ENCODE results near the gene CARS2. TPM values are rescaled to one million over a fixed set of nuclear protein-coding genes. Genes with fewer than 3 reads are reported as not detected.
"Not testable (repeated sequence)": the region's sequence is repeated elsewhere in the genome, so short reads cannot be mapped to it uniquely, and the experiment has no call there.

CARS2 gene
- total RNA-seq, 1 donor from 2014 or later: 102 TPM

- Mint-ChIP-seq H3K27me3 (ENCODE audit: unreplicated experiment) (peaks cover 2% of the 10 kb centered on the region), H3K9me3 (ENCODE audit: unreplicated experiment) (peaks cover 2% of the 10 kb centered on the region), H3K27ac (ENCODE audit: unreplicated experiment) (no peak overlapping the region), H3K36me3 (ENCODE audit: unreplicated experiment) (no peaks in the 10 kb centered on the region), H3K4me3 (ENCODE audit: unreplicated experiment) (no peak overlapping the region), H3K4me1 (ENCODE audit: low read depth, unreplicated experiment) (peaks cover 12% of the 10 kb centered on the region)
- no peak for TF ChIP-seq CTCF (IDR thresholded peaks at IDR 0.05; ENCODE audit: partially characterized antibody, unreplicated experiment)
- DNase-seq: no peak
Measured at GRCh38 chr13:110698689-110699088, 7.2 kb downstream of the CARS2 start.

- no peak for DNase-seq
- Mint-ChIP-seq H3K9me3 (ENCODE audit: unreplicated experiment) (peaks cover 2% of the 10 kb centered on the region), H3K27me3 (ENCODE audit: unreplicated experiment) (peaks cover 2% of the 10 kb centered on the region), H3K36me3 (ENCODE audit: unreplicated experiment) (no peaks in the 10 kb centered on the region), H3K4me1 (ENCODE audit: low read depth, unreplicated experiment) (peaks cover 7% of the 10 kb centered on the region), H3K4me3 (ENCODE audit: unreplicated experiment) (no peak overlapping the region), H3K27ac (ENCODE audit: unreplicated experiment) (no peak overlapping the region)
- TF ChIP-seq CTCF (IDR thresholded peaks at IDR 0.05; ENCODE audit: partially characterized antibody, unreplicated experiment): no peak
Measured at GRCh38 chr13:110697842-110698241, 8.1 kb downstream of the CARS2 start.

- peaks cover 2% of the 10 kb centered on the region for H3K4me1 Mint-ChIP-seq (ENCODE audit: low read depth, unreplicated experiment)
- peaks cover 2% of the 10 kb centered on the region for H3K27me3 Mint-ChIP-seq (ENCODE audit: unreplicated experiment)
- no peak for DNase-seq
- peaks cover 2% of the 10 kb centered on the region for H3K9me3 Mint-ChIP-seq (ENCODE audit: unreplicated experiment)
- H3K4me3 Mint-ChIP-seq (ENCODE audit: unreplicated experiment): no peak overlapping the region
- TF ChIP-seq CTCF (IDR thresholded peaks at IDR 0.05; ENCODE audit: partially characterized antibody, unreplicated experiment): no peak
- no peak overlapping the region for H3K27ac Mint-ChIP-seq (ENCODE audit: unreplicated experiment)
- H3K36me3 Mint-ChIP-seq (ENCODE audit: unreplicated experiment): no peaks in the 10 kb centered on the region
Measured at GRCh38 chr13:110696776-110697175, 9.1 kb downstream of the CARS2 start.

- not testable (repeated sequence) for H3K9me3 Mint-ChIP-seq (ENCODE audit: unreplicated experiment); H3K4me1 Mint-ChIP-seq (ENCODE audit: low read depth, unreplicated experiment); DNase-seq; H3K27ac Mint-ChIP-seq (ENCODE audit: unreplicated experiment); H3K36me3 Mint-ChIP-seq (ENCODE audit: unreplicated experiment); H3K27me3 Mint-ChIP-seq (ENCODE audit: unreplicated experiment); H3K4me3 Mint-ChIP-seq (ENCODE audit: unreplicated experiment)
Measured at GRCh38 chr13:110695774-110696173, 10.1 kb downstream of the CARS2 start.

- Mint-ChIP-seq H3K27ac (ENCODE audit: unreplicated experiment) (no peak overlapping the region), H3K27me3 (ENCODE audit: unreplicated experiment) (no peaks in the 10 kb centered on the region), H3K4me1 (ENCODE audit: low read depth, unreplicated experiment) (no peaks in the 10 kb centered on the region), H3K9me3 (ENCODE audit: unreplicated experiment) (no peaks in the 10 kb centered on the region), H3K4me3 (ENCODE audit: unreplicated experiment) (no peak overlapping the region), H3K36me3 (ENCODE audit: unreplicated experiment) (no peaks in the 10 kb centered on the region)
- DNase-seq: no peak
- TF ChIP-seq CTCF (IDR thresholded peaks at IDR 0.05; ENCODE audit: partially characterized antibody, unreplicated experiment): no peak
Measured at GRCh38 chr13:110690516-110690915, 15.4 kb downstream of the CARS2 start.

- Mint-ChIP-seq H3K4me1 (ENCODE audit: low read depth, unreplicated experiment) (no peaks in the 10 kb centered on the region), H3K36me3 (ENCODE audit: unreplicated experiment) (no peaks in the 10 kb centered on the region)
Measured at GRCh38 chr13:110689711-110690110, 16.2 kb downstream of the CARS2 start.

More at GRCh38 chr13:110689711-110690110, 16.2 kb downstream of the CARS2 start:
- no peak for TF ChIP-seq CTCF (IDR thresholded peaks at IDR 0.05; ENCODE audit: partially characterized antibody, unreplicated experiment)
- Mint-ChIP-seq H3K4me3 (ENCODE audit: unreplicated experiment) (no peak overlapping the region), H3K27me3 (ENCODE audit: unreplicated experiment) (no peaks in the 10 kb centered on the region), H3K27ac (ENCODE audit: unreplicated experiment) (no peak overlapping the region), H3K9me3 (ENCODE audit: unreplicated experiment) (no peaks in the 10 kb centered on the region)
- no peak for DNase-seq
